HepG2 (cell line): ENCODE results near the gene PARP6. TPM values are rescaled to one million over a fixed set of nuclear protein-coding genes. Genes with fewer than 3 reads are reported as not detected.

Experiments
- ARID2 ChIP-seq: sonication (generic); formaldehyde crosslinking; IDR thresholded peaks from 2 replicates; pipeline ENCODE4 v1.8.1; 2022; ENCODE audit warnings: mild to moderate bottlenecking, missing genetic modification reagents, borderline replicate concordance
- ATF5 ChIP-seq: sonication (generic); formaldehyde crosslinking; IDR thresholded peaks from 2 replicates; pipeline ENCODE4 v1.4.0; 2020; ENCODE audit warnings: mild to moderate bottlenecking, low read depth, missing genetic modification reagents
- LBX2 ChIP-seq: sonication (generic); formaldehyde crosslinking; IDR thresholded peaks from 2 replicates; pipeline ENCODE4 v1.5.0; 2020; ENCODE audit warnings: missing genetic modification reagents, mild to moderate bottlenecking, borderline replicate concordance
- NR2F6 ChIP-seq, 2 experiments: IDR thresholded peaks; 2 replicates each; pipeline ENCODE4 v1.6.1; 2016; ENCODE audit warnings: antibody characterized with exemption in 1 of 2, mild to moderate bottlenecking in 1 of 2
- SPEN ChIP-seq: sonication (generic); formaldehyde crosslinking; IDR thresholded peaks from 2 replicates; pipeline ENCODE4 v1.5.1; 2020; ENCODE audit warnings: low read depth, mild to moderate bottlenecking, missing genetic modification reagents
- ZFP41 ChIP-seq: sonication (generic); formaldehyde crosslinking; IDR thresholded peaks from 2 replicates; pipeline ENCODE4 v1.4.0; 2020; ENCODE audit warnings: mild to moderate bottlenecking, missing genetic modification reagents, borderline replicate concordance
- ZMAT5 ChIP-seq: sonication (generic); formaldehyde crosslinking; IDR thresholded peaks from 2 replicates; pipeline ENCODE4 v1.5.0; 2020; ENCODE audit warnings: mild to moderate bottlenecking, low read depth, missing genetic modification reagents, borderline replicate concordance
- ZNF124 ChIP-seq: sonication (generic); formaldehyde crosslinking; IDR thresholded peaks from 2 replicates; pipeline ENCODE4 v1.4.0; 2020; ENCODE audit warnings: missing genetic modification reagents
- ZNF30 ChIP-seq: sonication (generic); formaldehyde crosslinking; IDR thresholded peaks from 2 replicates; pipeline ENCODE4 v1.5.0; 2020; ENCODE audit warnings: mild to moderate bottlenecking, missing genetic modification reagents
- ZNF567 ChIP-seq: sonication (generic); formaldehyde crosslinking; IDR thresholded peaks from 2 replicates; pipeline ENCODE4 v1.8.1; 2023; ENCODE audit warnings: mild to moderate bottlenecking, missing genetic modification reagents, borderline replicate concordance
- ZNF780A ChIP-seq: sonication (generic); formaldehyde crosslinking; IDR thresholded peaks from 2 replicates; pipeline ENCODE4 v1.8.0; 2022; ENCODE audit warnings: mild to moderate bottlenecking, missing genetic modification reagents, moderate library complexity
- polyA plus RNA-seq, 8 experiments: library from polyadenylated mRNA; depleted of rRNA in 3 of 8; stranded (reverse) in 7 of 8; unstranded in 1 of 8; fragments of >200 nt; fragmentation: Illumina TruSeq in 4 of 8; extraction: Trizol in 4 of 8; gene quantifications; 2 replicates each; pipeline versions ENCODE4 v1.2.1 to v1.2.3, GENCODE V29; 2011 to 2016; ENCODE audit warnings: low read depth in 4 of 8, missing spikeins in 1 of 8, mixed read lengths in 1 of 8; ENCODE audit not compliant: insufficient read depth in 1 of 8
- total RNA-seq, 5 experiments: library from RNA; depleted of rRNA; stranded (reverse); fragments of >200 nt; fragmentation: Illumina TruSeq; extraction: Trizol; gene quantifications; 2 replicates each; pipeline ENCODE4 v1.2.3, GENCODE V29; 2016; ENCODE audit warnings: low read depth in 1 of 5
- TF ChIP-seq, protein P1 (sequence below): sonication (generic); formaldehyde crosslinking; IDR thresholded peaks from 2 replicates; pipeline ENCODE4; 2020; ENCODE audit warnings: missing genetic modification reagents, mild to moderate bottlenecking, borderline replicate concordance
- TF ChIP-seq, protein P2 (sequence below), 2 experiments: sonication (generic) in 1 of 2; formaldehyde crosslinking in 1 of 2; IDR thresholded peaks; 2 replicates each; pipeline versions ENCODE4 v1.4.0 to v1.6.1; 2018 to 2020; ENCODE audit warnings: missing genetic modification reagents in 2 of 2, borderline replicate concordance in 1 of 2, low read depth in 1 of 2, mild to moderate bottlenecking in 1 of 2, missing biosample characterization in 1 of 2
- TF ChIP-seq, protein P3 (sequence below): sonication (generic); formaldehyde crosslinking; IDR thresholded peaks from 2 replicates; pipeline ENCODE4 v1.5.0; 2020; ENCODE audit warnings: mild to moderate bottlenecking, missing genetic modification reagents
- TF ChIP-seq, protein P4 (sequence below): sonication (generic); formaldehyde crosslinking; IDR thresholded peaks from 2 replicates; pipeline ENCODE4 v1.4.0; 2020; ENCODE audit warnings: low read depth, missing genetic modification reagents

Gene PARP6
- total and polyA plus RNA-seq, 2 of the 13 experiments (the other 11 are each of a cell fraction or from before 2014, with no cell fraction given): 0.22 to 0.87 TPM

DNA sequence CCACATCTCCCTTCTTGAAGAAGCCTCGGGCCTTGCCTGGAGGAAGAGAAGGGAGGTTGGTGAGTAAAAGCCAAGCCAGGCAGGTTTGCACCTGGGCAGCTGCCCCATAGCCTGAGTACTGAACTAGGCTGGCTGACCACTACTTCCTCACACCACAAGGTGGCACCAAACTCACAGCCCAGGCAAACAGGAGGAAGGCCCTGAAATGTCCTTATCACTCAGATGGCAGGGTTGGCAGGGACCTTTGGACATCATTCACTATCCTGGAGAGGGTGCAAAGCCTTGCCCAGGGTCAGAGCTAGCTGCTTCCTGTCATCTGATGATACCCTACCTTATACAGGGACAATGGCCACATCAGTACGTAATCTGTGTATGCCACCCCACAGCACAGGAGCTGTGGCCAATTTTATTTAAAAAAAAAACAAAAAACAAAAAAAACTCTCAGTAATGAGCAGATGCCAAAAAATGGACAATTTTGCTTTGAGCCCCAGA, 72.6 kb downstream of the PARP6 start (continued):
- TF ChIP-seq, protein P1, sequence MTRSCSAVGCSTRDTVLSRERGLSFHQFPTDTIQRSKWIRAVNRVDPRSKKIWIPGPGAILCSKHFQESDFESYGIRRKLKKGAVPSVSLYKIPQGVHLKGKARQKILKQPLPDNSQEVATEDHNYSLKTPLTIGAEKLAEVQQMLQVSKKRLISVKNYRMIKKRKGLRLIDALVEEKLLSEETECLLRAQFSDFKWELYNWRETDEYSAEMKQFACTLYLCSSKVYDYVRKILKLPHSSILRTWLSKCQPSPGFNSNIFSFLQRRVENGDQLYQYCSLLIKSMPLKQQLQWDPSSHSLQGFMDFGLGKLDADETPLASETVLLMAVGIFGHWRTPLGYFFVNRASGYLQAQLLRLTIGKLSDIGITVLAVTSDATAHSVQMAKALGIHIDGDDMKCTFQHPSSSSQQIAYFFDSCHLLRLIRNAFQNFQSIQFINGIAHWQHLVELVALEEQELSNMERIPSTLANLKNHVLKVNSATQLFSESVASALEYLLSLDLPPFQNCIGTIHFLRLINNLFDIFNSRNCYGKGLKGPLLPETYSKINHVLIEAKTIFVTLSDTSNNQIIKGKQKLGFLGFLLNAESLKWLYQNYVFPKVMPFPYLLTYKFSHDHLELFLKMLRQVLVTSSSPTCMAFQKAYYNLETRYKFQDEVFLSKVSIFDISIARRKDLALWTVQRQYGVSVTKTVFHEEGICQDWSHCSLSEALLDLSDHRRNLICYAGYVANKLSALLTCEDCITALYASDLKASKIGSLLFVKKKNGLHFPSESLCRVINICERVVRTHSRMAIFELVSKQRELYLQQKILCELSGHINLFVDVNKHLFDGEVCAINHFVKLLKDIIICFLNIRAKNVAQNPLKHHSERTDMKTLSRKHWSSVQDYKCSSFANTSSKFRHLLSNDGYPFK (CRISPR knock-in tag): no peak
- TF ChIP-seq ZNF780A (CRISPR knock-in tag): no peak
- TF ChIP-seq ZNF124: no peak
- no peak for TF ChIP-seq ZNF567
- TF ChIP-seq ATF5 (CRISPR knock-in tag): 0 out of 2 replicates have a peak, but pooled peaks have one; percentile 54
- TF ChIP-seq ZNF30: no peak
- no peak for TF ChIP-seq ARID2 (CRISPR knock-in tag)
- no peak for TF ChIP-seq ZFP41
- no peak for TF ChIP-seq NR2F6 (IDR thresholded peaks at IDR 0.05)
- TF ChIP-seq NR2F6 (CRISPR knock-in tag; IDR thresholded peaks at IDR 0.05): no peak
- TF ChIP-seq SPEN: no peak
- TF ChIP-seq, protein P2, sequence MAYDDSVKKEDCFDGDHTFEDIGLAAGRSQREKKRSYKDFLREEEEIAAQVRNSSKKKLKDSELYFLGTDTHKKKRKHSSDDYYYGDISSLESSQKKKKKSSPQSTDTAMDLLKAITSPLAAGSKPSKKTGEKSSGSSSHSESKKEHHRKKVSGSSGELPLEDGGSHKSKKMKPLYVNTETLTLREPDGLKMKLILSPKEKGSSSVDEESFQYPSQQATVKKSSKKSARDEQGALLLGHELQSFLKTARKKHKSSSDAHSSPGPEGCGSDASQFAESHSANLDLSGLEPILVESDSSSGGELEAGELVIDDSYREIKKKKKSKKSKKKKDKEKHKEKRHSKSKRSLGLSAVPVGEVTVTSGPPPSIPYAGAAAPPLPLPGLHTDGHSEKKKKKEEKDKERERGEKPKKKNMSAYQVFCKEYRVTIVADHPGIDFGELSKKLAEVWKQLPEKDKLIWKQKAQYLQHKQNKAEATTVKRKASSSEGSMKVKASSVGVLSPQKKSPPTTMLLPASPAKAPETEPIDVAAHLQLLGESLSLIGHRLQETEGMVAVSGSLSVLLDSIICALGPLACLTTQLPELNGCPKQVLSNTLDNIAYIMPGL (CRISPR knock-in tag; IDR thresholded peaks at IDR 0.05; ENCODE audit: borderline replicate concordance in 1 of 2, low read depth in 1 of 2): peak; percentile 39 to 43; a peak in 1 of 4 replicates
- no peak for TF ChIP-seq LBX2 (CRISPR knock-in tag)
- TF ChIP-seq, protein P3, sequence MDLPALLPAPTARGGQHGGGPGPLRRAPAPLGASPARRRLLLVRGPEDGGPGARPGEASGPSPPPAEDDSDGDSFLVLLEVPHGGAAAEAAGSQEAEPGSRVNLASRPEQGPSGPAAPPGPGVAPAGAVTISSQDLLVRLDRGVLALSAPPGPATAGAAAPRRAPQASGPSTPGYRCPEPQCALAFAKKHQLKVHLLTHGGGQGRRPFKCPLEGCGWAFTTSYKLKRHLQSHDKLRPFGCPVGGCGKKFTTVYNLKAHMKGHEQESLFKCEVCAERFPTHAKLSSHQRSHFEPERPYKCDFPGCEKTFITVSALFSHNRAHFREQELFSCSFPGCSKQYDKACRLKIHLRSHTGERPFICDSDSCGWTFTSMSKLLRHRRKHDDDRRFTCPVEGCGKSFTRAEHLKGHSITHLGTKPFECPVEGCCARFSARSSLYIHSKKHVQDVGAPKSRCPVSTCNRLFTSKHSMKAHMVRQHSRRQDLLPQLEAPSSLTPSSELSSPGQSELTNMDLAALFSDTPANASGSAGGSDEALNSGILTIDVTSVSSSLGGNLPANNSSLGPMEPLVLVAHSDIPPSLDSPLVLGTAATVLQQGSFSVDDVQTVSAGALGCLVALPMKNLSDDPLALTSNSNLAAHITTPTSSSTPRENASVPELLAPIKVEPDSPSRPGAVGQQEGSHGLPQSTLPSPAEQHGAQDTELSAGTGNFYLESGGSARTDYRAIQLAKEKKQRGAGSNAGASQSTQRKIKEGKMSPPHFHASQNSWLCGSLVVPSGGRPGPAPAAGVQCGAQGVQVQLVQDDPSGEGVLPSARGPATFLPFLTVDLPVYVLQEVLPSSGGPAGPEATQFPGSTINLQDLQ (CRISPR knock-in tag): no peak
- no peak for TF ChIP-seq ZMAT5 (CRISPR knock-in tag)
- TF ChIP-seq, protein P4, sequence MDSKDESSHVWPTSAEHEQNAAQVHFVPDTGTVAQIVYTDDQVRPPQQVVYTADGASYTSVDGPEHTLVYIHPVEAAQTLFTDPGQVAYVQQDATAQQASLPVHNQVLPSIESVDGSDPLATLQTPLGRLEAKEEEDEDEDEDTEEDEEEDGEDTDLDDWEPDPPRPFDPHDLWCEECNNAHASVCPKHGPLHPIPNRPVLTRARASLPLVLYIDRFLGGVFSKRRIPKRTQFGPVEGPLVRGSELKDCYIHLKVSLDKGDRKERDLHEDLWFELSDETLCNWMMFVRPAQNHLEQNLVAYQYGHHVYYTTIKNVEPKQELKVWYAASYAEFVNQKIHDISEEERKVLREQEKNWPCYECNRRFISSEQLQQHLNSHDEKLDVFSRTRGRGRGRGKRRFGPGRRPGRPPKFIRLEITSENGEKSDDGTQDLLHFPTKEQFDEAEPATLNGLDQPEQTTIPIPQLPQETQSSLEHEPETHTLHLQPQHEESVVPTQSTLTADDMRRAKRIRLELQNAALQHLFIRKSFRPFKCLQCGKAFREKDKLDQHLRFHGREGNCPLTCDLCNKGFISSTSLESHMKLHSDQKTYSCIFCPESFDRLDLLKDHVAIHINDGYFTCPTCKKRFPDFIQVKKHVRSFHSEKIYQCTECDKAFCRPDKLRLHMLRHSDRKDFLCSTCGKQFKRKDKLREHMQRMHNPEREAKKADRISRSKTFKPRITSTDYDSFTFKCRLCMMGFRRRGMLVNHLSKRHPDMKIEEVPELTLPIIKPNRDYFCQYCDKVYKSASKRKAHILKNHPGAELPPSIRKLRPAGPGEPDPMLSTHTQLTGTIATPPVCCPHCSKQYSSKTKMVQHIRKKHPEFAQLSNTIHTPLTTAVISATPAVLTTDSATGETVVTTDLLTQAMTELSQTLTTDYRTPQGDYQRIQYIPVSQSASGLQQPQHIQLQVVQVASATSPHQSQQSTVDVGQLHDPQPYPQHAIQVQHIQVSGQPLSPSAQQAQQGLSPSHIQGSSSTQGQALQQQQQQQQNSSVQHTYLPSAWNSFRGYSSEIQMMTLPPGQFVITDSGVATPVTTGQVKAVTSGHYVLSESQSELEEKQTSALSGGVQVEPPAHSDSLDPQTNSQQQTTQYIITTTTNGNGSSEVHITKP (CRISPR knock-in tag): no peak
